Ovary (tissue), 9 donors: Measurements from ENCODE around the gene SYT2. TPM values are rescaled to one million over a fixed set of nuclear protein-coding genes. Genes with fewer than 3 reads are reported as not detected.
"Not testable (repeated sequence)": the region's sequence is repeated elsewhere in the genome, so short reads cannot be mapped to it uniquely, and the experiment has no call there.

Experiments
- DNase-seq, 5 donors: peaks; one replicate each; pipeline ENCODE4 v3.0.0-alpha.2; 2019 to 2020
- H3K27ac ChIP-seq, 2 donors: fragments of 200-600 bp; one replicate each; pipeline versions ENCODE4 v1.5.1 to v1.8.0; 2019 to 2022
- H3K27me3 ChIP-seq: fragments of 200-600 bp; one replicate; pipeline ENCODE4 v1.8.0; 2022
- H3K36me3 ChIP-seq: fragments of 200-600 bp; sonication (generic); one replicate; pipeline ENCODE4 v1.5.1; 2019
- H3K4me1 ChIP-seq: one replicate; pipeline ENCODE4 v1.8.1; 2013; ENCODE audit warnings: mild to moderate bottlenecking, moderate library complexity; ENCODE audit not compliant: insufficient read depth
- H3K4me3 ChIP-seq: fragments of 200-600 bp; sonication (generic); one replicate; pipeline ENCODE4 v1.5.1; 2017
- H3K9me3 ChIP-seq, 2 donors: fragments of 200-600 bp in 1 of 2; sonication (generic) in 1 of 2; one replicate each; pipeline versions ENCODE4 v1.5.1 to v1.8.1; 2013 to 2019; ENCODE audit warnings: mild to moderate bottlenecking in 1 of 2, moderate library complexity in 1 of 2
- EP300 ChIP-seq: sonication (generic); formaldehyde crosslinking; IDR thresholded peaks from one replicate; pipeline ENCODE4 v1.6.1; 2017; ENCODE audit warnings: antibody characterized with exemption
- POLR2A ChIP-seq: fragments of 450-650 bp; IDR thresholded peaks from one replicate; pipeline ENCODE4 v1.6.1; 2017; ENCODE audit warnings: antibody characterized with exemption, mild to moderate bottlenecking, moderate library complexity
- WGBS, 3 donors: extraction: QIAGEN DNeasy Blood & Tissue Kit in 1 of 3; methylation state at CpG; one replicate each; pipeline versions ENCODE4 v1.1.5 to v1.1.7; 2013 to 2017; 5-methylcytosine and 5-hydroxymethylcytosine counted together
- intact Hi-C, 4 donors: fragments of 100-400 bp; cut with DNase I; formaldehyde crosslinking; loops; one replicate each; pipeline versions ENCODE4 v1.11.0 to v1.15.1; 2022 to 2023
- polyA plus RNA-seq, 2 donors: library from polyadenylated mRNA; stranded (reverse); fragments of 200-250 nt in 1 of 2; fragments of 350-450 nt in 1 of 2; fragmentation: Illumina TruSeq in 1 of 2; extraction: RNeasy Lipid Tissue Mini Kit (QIAGEN cat#74804) in 1 of 2; gene quantifications; one replicate each; pipeline ENCODE4 v1.2.3, GENCODE V29; 2013 to 2014
- total RNA-seq, 7 donors: library from RNA; depleted of rRNA in 2 of 7; stranded (reverse); fragments of >200 nt in 2 of 7; fragmentation: NEBNext Ultra II Directional in 3 of 7; extraction: Animal tissue kit (Norgen Biotek cat#: 25700) in 3 of 7; gene quantifications; one replicate each; pipeline versions ENCODE4 v1.1.0 to v1.2.4, GENCODE V29; 2016 to 2023
- TF ChIP-seq, protein P1 (sequence below), 3 donors: fragments of 450-650 bp in 2 of 3; fragments of 200-600 bp in 1 of 3; IDR thresholded peaks; one replicate each; pipeline versions ENCODE4 v1.5.1 to v1.8.0; 2016 to 2022; ENCODE audit warnings: antibody characterized with exemption in 3 of 3, mild to moderate bottlenecking in 1 of 3
- donor health status: DM: no; HTN: no; CAD: no; lungs with moderate emphysema.
- donor health status: DM: no; HTN: no; CAD: no.
- donor health status: Bipolar disorder and iron deficiency.
- donor health status: DM: yes; HTN: yes; CAD: no.
- donor health status: DM: no; HTN: no; CAD: no.
- donor health status: DM: yes; HTN: yes; CAD: no.

The SYT2 gene
- total and polyA plus RNA-seq, 9 donors, result 0.34 to 5.5 (median 0.57) TPM; not detected in 1

GRCh38 chr1:202553560-202554038, 156.7 kb downstream of the SYT2 start:
- Histone ChIP-seq H3K4me1 (peaks cover 21% of the 10 kb centered on the region), H3K9me3 (no peaks in the 10 kb centered on the region), H3K36me3 (no peaks in the 10 kb centered on the region), H3K4me3 (no peak overlapping the region), H3K27me3 (no peaks in the 10 kb centered on the region), H3K27ac (peak overlapping the region in 1 of 2 donors; percentile 61)
- intact Hi-C loops, result no loop called here
- WGBS, 3 donors, result 5 to 6% (median 5%) methylated on average over 3 of the region's 3 CpGs
- peak in 1 of 5 donors; percentile 56 for DNase-seq
- TF ChIP-seq POLR2A, result no peak
- TF ChIP-seq EP300, result no peak
- TF ChIP-seq, protein P1, sequence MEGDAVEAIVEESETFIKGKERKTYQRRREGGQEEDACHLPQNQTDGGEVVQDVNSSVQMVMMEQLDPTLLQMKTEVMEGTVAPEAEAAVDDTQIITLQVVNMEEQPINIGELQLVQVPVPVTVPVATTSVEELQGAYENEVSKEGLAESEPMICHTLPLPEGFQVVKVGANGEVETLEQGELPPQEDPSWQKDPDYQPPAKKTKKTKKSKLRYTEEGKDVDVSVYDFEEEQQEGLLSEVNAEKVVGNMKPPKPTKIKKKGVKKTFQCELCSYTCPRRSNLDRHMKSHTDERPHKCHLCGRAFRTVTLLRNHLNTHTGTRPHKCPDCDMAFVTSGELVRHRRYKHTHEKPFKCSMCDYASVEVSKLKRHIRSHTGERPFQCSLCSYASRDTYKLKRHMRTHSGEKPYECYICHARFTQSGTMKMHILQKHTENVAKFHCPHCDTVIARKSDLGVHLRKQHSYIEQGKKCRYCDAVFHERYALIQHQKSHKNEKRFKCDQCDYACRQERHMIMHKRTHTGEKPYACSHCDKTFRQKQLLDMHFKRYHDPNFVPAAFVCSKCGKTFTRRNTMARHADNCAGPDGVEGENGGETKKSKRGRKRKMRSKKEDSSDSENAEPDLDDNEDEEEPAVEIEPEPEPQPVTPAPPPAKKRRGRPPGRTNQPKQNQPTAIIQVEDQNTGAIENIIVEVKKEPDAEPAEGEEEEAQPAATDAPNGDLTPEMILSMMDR (IDR thresholded peaks at IDR 0.05), result no peak

DNA sequence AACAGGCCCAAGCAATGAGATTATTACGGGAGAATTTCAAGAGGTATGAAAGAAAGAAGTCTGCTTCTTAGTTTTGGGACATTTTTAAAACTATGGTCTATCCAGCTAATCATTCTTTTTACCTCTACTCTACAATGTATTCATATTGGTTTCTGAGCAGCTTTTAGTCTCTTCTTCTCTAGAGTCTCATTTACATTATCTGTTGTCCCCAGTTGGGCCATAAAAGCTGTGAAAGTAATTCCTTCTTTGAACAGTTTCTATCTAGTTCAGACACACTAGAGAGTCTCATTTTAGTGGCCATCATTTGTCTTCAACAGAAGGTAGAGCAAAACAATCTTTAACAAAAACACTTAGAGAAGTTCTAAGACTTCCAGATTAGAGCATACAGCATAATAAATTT, 157.2 kb downstream of the SYT2 start:
- H3K27me3 ChIP-seq, H3K9me3 ChIP-seq, DNase-seq, H3K4me3 ChIP-seq, intact Hi-C loops, H3K36me3 ChIP-seq: not testable (repeated sequence)
- Histone ChIP-seq H3K27ac (peak overlapping the region in 1 of 2 donors; percentile 61), H3K4me1 (peaks cover 23% of the 10 kb centered on the region)
- WGBS, 3 donors, result 54 to 64% (median 59%) methylated on average over 1 of the region's 1 CpG

- Histone ChIP-seq H3K27ac (peak overlapping the region in 1 of 2 donors; percentile 61), H3K4me1 (peaks cover 23% of the 10 kb centered on the region)
- H3K4me3 ChIP-seq, H3K9me3 ChIP-seq, DNase-seq, H3K27me3 ChIP-seq, H3K36me3 ChIP-seq, intact Hi-C loops: not testable (repeated sequence)
Observed at GRCh38 chr1:202552615-202553014, 157.6 kb downstream of the SYT2 start.

DNA sequence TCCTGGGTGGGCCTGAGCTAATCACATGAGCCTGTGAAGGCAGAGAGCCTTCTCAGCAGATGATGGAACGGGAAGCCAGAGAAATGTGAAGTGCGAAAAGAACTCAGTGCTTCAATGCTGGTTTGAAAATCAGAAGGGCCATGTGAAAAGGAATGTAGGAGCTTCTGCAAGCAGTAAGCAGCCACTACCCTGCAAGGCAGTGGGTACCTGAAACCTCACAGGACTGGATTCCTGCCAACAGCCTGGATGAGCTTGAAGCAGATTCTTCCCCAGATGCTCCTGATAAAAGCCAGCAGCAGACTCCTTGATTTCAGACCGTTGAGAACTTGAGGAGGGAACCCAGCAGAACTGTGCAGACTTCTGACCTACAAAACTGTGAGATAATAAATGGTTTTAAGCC, 158.6 kb downstream of the SYT2 start:
- TF ChIP-seq EP300 (no peak), POLR2A (no peak)
- TF ChIP-seq, protein P1 (IDR thresholded peaks at IDR 0.05), result no peak
- no peaks in the 10 kb centered on the region for H3K36me3 ChIP-seq
- no peaks in the 10 kb centered on the region for H3K9me3 ChIP-seq
- intact Hi-C loops, result no loop called here
- no peak overlapping the region for H3K4me3 ChIP-seq
- no peak for DNase-seq
- 25 to 36% (median 33%) methylated on average over 3 of the region's 3 CpGs for WGBS, 3 donors
- H3K4me1 ChIP-seq, result peaks cover 20% of the 10 kb centered on the region
- H3K27ac ChIP-seq, result peak overlapping the region in 1 of 2 donors; percentile 36
- H3K27me3 ChIP-seq, result no peaks in the 10 kb centered on the region

GRCh38 chr1:202550088-202550487, 160.2 kb downstream of the SYT2 start:
- H3K4me3 ChIP-seq, DNase-seq, intact Hi-C loops, H3K27me3 ChIP-seq, H3K27ac ChIP-seq, H3K9me3 ChIP-seq, H3K36me3 ChIP-seq: not testable (repeated sequence)
- peaks cover 17% of the 10 kb centered on the region for H3K4me1 ChIP-seq
- 26 to 40% (median 31%) methylated on average over 1 of the region's 1 CpG for WGBS, 3 donors

GRCh38 chr1:202547215-202547614, 163.0 kb downstream of the SYT2 start:
- Histone ChIP-seq H3K36me3 (no peaks in the 10 kb centered on the region), H3K27ac (no peak overlapping the region), H3K27me3 (no peaks in the 10 kb centered on the region), H3K4me1 (peaks cover 13% of the 10 kb centered on the region), H3K4me3 (no peak overlapping the region), H3K9me3 (no peaks in the 10 kb centered on the region)
- TF ChIP-seq POLR2A, result no peak
- TF ChIP-seq, protein P1 (IDR thresholded peaks at IDR 0.05), result no peak
- TF ChIP-seq EP300, result no peak
- intact Hi-C loops, result loop anchor here in 1 of 4 donors (2.0 kb wide), 1 partner anchor 20 kb away; no protein-coding TSS in a partner anchor
- no peak for DNase-seq

DNA sequence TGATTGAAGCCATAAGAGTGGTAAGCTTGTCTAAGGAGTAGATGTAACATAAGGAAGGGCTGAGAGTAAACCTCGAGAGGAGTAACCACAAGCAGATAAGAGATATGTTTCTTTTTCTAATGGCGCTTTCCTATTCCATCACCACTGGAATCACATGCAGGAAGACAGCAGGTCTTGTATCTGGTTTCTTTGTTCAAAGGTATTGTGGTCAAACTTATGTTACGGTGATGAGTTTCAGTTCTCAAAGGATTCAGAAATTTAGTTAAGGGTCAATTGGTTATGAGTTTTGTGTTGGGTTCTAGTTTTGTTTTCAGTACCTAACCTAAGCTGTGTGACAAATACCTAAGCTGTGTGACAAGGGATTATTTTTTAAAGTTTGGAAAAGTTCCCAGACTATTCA, 163.5 kb downstream of the SYT2 start:
- peaks cover 12% of the 10 kb centered on the region for H3K4me1 ChIP-seq
- WGBS, 3 donors, result 40 to 60% (median 47%) methylated on average over 3 of the region's 3 CpGs
- H3K9me3 ChIP-seq, H3K27ac ChIP-seq, DNase-seq, H3K27me3 ChIP-seq, H3K36me3 ChIP-seq: not testable (repeated sequence)
- peak overlapping the region; percentile 25 for H3K4me3 ChIP-seq
- intact Hi-C loops, result loop anchor here in 1 of 4 donors (2.0 kb wide), 1 partner anchor 20 kb away; no protein-coding TSS in a partner anchor

DNA sequence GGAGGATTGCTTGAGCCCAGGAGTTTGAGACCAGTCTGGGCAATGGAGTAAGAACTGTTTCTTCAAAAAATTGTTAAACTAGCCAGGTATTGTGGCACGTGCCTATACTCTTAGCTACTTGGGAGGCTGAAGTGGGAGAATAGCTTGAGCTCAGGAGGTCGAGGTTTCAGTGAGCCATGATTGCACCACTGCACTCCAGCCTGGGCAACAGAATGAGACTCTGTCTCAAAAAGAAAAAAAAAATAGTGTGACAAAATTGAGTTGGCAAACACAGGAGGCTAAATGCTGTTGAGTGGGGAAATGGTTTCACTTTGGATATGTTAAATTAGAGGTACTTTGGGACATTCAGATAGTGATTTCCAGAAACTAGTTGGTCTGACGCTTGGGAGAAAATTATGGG, 163.9 kb downstream of the SYT2 start:
- H3K4me1 ChIP-seq, DNase-seq, H3K9me3 ChIP-seq, H3K27me3 ChIP-seq, H3K36me3 ChIP-seq: not testable (repeated sequence)
- intact Hi-C loops, result loop anchor here in 1 of 4 donors (2.0 kb wide), 1 partner anchor 20 kb away; no protein-coding TSS in a partner anchor
- WGBS, 3 donors, result 35 to 55% (median 46%) methylated on average over 3 of the region's 3 CpGs
- H3K4me3 ChIP-seq, result peak overlapping the region; percentile 25
- H3K27ac ChIP-seq, result peak overlapping the region in 1 of 2 donors; percentile 38
